ENCODE measurements around the gene SLC39A9.

SLC39A9 gene

GRCh38 chr14:69366069-69366468 lies 32.4 kb upstream of the SLC39A9 start:
- no peak for DNase-seq (ENCODE audit: low spot score)
- TF ChIP-seq, protein P1, sequence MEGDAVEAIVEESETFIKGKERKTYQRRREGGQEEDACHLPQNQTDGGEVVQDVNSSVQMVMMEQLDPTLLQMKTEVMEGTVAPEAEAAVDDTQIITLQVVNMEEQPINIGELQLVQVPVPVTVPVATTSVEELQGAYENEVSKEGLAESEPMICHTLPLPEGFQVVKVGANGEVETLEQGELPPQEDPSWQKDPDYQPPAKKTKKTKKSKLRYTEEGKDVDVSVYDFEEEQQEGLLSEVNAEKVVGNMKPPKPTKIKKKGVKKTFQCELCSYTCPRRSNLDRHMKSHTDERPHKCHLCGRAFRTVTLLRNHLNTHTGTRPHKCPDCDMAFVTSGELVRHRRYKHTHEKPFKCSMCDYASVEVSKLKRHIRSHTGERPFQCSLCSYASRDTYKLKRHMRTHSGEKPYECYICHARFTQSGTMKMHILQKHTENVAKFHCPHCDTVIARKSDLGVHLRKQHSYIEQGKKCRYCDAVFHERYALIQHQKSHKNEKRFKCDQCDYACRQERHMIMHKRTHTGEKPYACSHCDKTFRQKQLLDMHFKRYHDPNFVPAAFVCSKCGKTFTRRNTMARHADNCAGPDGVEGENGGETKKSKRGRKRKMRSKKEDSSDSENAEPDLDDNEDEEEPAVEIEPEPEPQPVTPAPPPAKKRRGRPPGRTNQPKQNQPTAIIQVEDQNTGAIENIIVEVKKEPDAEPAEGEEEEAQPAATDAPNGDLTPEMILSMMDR (IDR thresholded peaks at IDR 0.05; ENCODE audit: borderline replicate concordance, control extremely low read depth, extremely low read depth, insufficient read depth, missing control alignments): no peak
- in situ Hi-C loops (cut with MboI; ENCODE audit: low sequenced_read_pairs, unreplicated experiment): no loop called here

DNA sequence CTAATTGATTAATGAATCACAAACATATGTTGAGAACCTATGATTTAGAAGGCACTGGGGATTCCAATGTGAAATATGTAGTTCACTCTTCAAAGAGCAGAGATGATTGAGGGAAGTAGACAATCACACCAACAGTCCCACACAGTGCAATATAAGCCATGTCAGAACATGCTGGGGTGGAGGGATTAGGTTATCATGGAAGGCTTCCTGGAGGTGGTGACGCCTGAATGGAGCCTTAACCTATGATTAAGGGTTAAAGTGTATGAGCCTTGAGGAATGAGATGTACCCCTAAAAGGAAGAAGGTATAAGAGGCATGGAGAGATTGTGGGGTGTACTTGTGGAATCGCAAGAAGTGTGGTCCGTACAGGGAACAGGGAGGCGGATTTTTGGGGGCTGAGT lies 31.7 kb upstream of the SLC39A9 start:
- TF ChIP-seq, protein P1 (IDR thresholded peaks at IDR 0.05; ENCODE audit: borderline replicate concordance, control extremely low read depth, extremely low read depth, insufficient read depth, missing control alignments): no peak
- DNase-seq (ENCODE audit: low spot score): no peak
- in situ Hi-C loops (cut with MboI; ENCODE audit: low sequenced_read_pairs, unreplicated experiment): no loop called here

DNA sequence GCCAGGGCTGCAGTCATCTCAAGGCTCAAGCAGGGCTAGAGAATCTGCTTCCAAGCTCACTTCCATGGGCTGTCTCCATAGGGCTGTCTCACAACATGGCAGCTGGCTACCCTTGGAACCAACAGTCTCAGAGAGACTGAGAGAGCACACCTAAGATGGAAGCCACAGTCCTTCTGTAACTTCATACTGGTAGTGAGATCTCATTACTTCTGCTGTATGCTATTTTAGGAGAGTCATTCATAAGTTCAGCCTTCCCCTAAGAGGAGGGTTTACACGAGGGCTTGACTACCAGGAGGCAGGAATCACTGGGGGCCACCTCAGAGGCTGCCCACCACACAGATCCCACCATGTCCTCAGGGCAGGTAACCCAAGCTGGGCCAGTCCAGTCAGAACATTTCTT lies 30.1 kb upstream of the SLC39A9 start:
- TF ChIP-seq, protein P1 (IDR thresholded peaks at IDR 0.05; ENCODE audit: borderline replicate concordance, control extremely low read depth, extremely low read depth, insufficient read depth, missing control alignments): no peak
- no peak for DNase-seq (ENCODE audit: low spot score)
- in situ Hi-C loops (cut with MboI; ENCODE audit: low sequenced_read_pairs, unreplicated experiment): no loop called here

DNA sequence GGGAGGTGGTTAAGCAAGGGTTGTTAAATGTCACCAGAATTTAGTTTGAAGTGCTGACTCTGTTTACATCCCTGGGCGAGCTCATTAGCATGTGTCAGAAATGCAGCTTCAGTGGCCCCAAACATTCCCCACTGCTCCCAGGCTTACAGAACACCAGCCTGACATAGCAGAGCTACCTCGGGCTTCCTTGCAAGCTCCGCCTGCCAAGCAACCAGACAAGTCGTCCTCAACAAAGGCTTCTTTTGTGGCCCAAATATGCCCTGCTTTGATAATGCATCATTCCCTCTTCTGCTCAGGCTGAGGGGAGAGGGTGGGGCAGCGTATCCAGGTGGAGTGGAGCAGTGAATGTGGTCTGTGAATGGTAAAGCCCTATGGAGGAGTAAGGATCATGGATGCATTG lies 28.4 kb upstream of the SLC39A9 start:
- DNase-seq (ENCODE audit: low spot score): no peak
- in situ Hi-C loops (cut with MboI; ENCODE audit: low sequenced_read_pairs, unreplicated experiment): no loop called here
- TF ChIP-seq, protein P1 (IDR thresholded peaks at IDR 0.05; ENCODE audit: borderline replicate concordance, control extremely low read depth, extremely low read depth, insufficient read depth, missing control alignments): no peak

GRCh38 chr14:69372146-69372545 lies 26.3 kb upstream of the SLC39A9 start:
- no peak for DNase-seq (ENCODE audit: low spot score)
- TF ChIP-seq, protein P1 (IDR thresholded peaks at IDR 0.05; ENCODE audit: borderline replicate concordance, control extremely low read depth, extremely low read depth, insufficient read depth, missing control alignments): no peak
- in situ Hi-C loops (cut with MboI; ENCODE audit: low sequenced_read_pairs, unreplicated experiment): no loop called here

DNA sequence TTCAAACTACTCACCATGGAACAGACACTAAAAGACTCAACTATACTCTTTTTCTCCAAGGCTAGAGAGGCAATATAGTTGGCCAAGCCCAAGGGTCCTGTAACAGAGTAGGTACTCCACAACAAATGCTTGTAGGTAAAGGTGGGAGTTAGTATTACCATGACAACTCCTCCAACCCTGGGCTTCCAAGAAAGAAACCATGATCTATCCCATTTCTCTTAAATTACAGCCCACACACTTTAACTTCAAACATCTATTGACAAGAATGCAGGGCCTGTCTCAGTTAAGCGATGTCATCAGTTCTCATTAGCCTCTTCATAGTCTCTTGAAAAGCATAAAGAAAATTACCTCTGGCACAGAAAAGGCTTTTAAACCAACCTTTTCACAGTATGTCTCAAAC lies 25.4 kb upstream of the SLC39A9 start:
- DNase-seq (ENCODE audit: low spot score): no peak
- in situ Hi-C loops (cut with MboI; ENCODE audit: low sequenced_read_pairs, unreplicated experiment): no loop called here
- TF ChIP-seq, protein P1 (IDR thresholded peaks at IDR 0.05; ENCODE audit: borderline replicate concordance, control extremely low read depth, extremely low read depth, insufficient read depth, missing control alignments): no peak

GRCh38 chr14:69374235-69374634 lies 24.3 kb upstream of the SLC39A9 start:
- no peak for DNase-seq (ENCODE audit: low spot score)
- TF ChIP-seq, protein P1 (IDR thresholded peaks at IDR 0.05; ENCODE audit: borderline replicate concordance, control extremely low read depth, extremely low read depth, insufficient read depth, missing control alignments): no peak
- in situ Hi-C loops (cut with MboI; ENCODE audit: low sequenced_read_pairs, unreplicated experiment): no loop called here
